GM21390 (cell line): ENCODE measurements around the gene IFRD1.
"Not testable (repeated sequence)": the region's sequence is repeated elsewhere in the genome, so short reads cannot be mapped to it uniquely, and the experiment has no call there.

Experiments
- ATAC-seq: cut with Tn5 transposase; IDR thresholded peaks from one replicate; pipeline ENCODE4 v1.9.1; 2021; ENCODE audit not compliant: unreplicated experiment

Gene IFRD1

GRCh38 chr7:112512451-112513210 is 62.4 kb downstream of the IFRD1 start:
- ATAC-seq: no peak

- ATAC-seq: no peak
These were observed 65.7 kb downstream of the IFRD1 start for GRCh38 chr7:112515989-112516388.

GRCh38 chr7:112516418-112516817 is 66.2 kb downstream of the IFRD1 start:
- not testable (repeated sequence) for ATAC-seq

- ATAC-seq: no peak
These were observed 67.2 kb downstream of the IFRD1 start for GRCh38 chr7:112517487-112517886.

- ATAC-seq: no peak
These were observed 70.5 kb downstream of the IFRD1 start for GRCh38 chr7:112520787-112521186.

- ATAC-seq: no peak
These were observed 71.7 kb downstream of the IFRD1 start for GRCh38 chr7:112521942-112522341.

- no peak for ATAC-seq
These were observed 73.6 kb downstream of the IFRD1 start for GRCh38 chr7:112523871-112524270.
